Measurements from ENCODE around the gene LDHD. TPM values are rescaled to one million over a fixed set of nuclear protein-coding genes. Genes with fewer than 3 reads are reported as not detected.

LDHD gene
- 10 to 100 TPM; 62.9 to 98.5 (median 90.2) TPM for total RNA-seq
- long read RNA-seq, transcript LDHD-202 (11 exons, 1,966 nt) = major isoform, 22 of 40 reads
- long read RNA-seq, transcript LDHD-201 (11 exons, 2,067 nt) = minor isoform, 10 of 40 reads
- long read RNA-seq, partial matches to known transcripts = 7 of 40 reads
- long read RNA-seq, other reads (novel, unspliced or antisense) = 1 of 40 reads

DNA sequence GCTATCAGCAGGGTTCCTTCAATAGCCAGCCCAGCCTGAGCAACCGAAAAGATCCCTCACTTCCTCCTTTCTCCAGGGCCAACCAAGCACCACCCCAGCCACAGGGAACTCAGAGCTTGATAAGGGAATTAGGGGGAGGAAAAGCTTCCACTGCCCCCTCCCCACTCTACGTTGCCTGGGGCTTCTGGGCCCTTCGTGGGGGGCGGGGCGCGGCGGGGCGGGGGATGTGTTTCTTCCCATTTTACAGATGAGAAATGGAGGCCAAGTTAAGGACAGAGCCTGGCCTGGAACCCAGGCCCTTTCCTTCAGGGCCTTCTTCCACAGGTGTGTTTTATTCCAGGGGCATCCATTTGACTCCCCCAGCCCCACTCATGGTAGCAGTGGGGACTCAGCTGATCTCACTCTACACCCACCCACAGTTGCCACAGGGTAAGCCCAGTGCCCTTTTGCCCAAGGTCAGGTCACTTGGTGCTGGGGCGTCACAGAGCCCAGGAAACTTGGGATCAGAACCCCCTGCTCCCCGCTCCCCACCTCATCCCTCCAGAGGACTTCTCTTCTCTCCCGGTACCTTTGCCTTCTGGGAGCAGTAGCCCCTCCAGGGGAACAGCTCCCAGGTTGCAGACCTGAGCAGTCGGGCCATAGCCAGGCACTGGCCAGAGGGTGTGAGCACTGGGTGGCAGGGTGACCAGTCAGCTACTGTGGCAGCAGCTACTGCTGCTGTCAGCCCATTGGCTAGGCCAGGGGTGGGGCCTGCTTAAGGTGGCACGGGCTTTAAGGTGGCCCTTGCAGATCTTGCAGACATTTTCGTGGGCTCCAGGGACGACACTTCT lies at the start of gene LDHD:
Gene LDHD, minus strand, starts transcription at position 700 of the 830 bp plus-strand sequence. Its CDS starts 60 bp downstream, at position 640.
- Histone ChIP-seq H3K27ac (peak within 1 kb of the TSS; percentile 66 to 93 (median 72)), H3K4me3 (peak within 1 kb of the TSS; percentile 57 to 82 (median 65)), H3K9me3 (no peaks in the 10 kb centered on the region), H3K4me1 (peaks cover 0 to 34% (median 3%) of the 10 kb centered on the region in 4 donors), H3K27me3 (no peaks in the 10 kb centered on the region), H3K36me3 (peaks cover 0 to 13% (median 3%) of the 10 kb centered on the region in 4 donors)
- peak; percentile 94 for TF ChIP-seq POLR2A (IDR thresholded peaks at IDR 0.05)
- TF ChIP-seq, protein P1, sequence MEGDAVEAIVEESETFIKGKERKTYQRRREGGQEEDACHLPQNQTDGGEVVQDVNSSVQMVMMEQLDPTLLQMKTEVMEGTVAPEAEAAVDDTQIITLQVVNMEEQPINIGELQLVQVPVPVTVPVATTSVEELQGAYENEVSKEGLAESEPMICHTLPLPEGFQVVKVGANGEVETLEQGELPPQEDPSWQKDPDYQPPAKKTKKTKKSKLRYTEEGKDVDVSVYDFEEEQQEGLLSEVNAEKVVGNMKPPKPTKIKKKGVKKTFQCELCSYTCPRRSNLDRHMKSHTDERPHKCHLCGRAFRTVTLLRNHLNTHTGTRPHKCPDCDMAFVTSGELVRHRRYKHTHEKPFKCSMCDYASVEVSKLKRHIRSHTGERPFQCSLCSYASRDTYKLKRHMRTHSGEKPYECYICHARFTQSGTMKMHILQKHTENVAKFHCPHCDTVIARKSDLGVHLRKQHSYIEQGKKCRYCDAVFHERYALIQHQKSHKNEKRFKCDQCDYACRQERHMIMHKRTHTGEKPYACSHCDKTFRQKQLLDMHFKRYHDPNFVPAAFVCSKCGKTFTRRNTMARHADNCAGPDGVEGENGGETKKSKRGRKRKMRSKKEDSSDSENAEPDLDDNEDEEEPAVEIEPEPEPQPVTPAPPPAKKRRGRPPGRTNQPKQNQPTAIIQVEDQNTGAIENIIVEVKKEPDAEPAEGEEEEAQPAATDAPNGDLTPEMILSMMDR (IDR thresholded peaks at IDR 0.05) = no peak
- ATAC-seq = peak; percentile 89 to 95 (median 92)
- WGBS (ENCODE audit: insufficient coverage, low coverage, low lambda C conversion rate, missing lambda C conversion rate) = 26% methylated on average over 8 of the region's 15 CpGs
- intact Hi-C loops (cut with DNase I) = loop anchor here in 1 of 2 donors (10.0 kb wide), 1 partner anchor 121 kb away; the partner anchor contains the start of gene ZNRF1
- DNase-seq = peak; percentile 92 to 96 (median 96)

DNA sequence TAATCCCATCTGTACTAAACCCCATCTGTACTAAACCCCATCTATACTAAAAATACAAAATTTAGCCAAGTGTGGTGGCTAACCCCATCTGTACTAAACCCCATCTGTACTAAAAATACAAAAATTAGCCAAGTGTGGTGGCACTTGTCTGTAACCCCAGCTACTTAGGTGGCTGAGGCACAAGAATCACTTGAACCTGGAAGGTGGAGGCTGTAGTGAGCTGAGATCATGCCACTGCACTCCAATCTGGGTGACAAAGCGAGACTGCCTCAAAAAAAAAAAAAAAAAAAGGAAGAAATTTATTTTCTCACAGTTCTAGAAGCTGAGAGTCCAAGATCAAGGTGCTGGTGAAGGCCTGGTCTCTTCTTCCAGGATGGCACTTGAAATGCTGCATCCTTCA lies 43.8 kb upstream of the LDHD start:
- intact Hi-C loops (cut with DNase I) = no loop called here
- no peaks in the 10 kb centered on the region for H3K27me3 ChIP-seq
- H3K27ac ChIP-seq = no peak overlapping the region
- TF ChIP-seq POLR2A (IDR thresholded peaks at IDR 0.05) = no peak
- TF ChIP-seq, protein P1 (IDR thresholded peaks at IDR 0.05) = no peak
- ATAC-seq (no peak), DNase-seq (no peak)
- no peak overlapping the region for H3K4me3 ChIP-seq
- H3K9me3 ChIP-seq = peaks cover 0 to 5% (median under 1%) of the 10 kb centered on the region in 4 donors
- WGBS (ENCODE audit: insufficient coverage, low coverage, low lambda C conversion rate, missing lambda C conversion rate) = 78% methylated on average over 1 of the region's 1 CpG
- H3K36me3 ChIP-seq = peaks cover 0 to 18% (median 2%) of the 10 kb centered on the region in 4 donors
- no peaks in the 10 kb centered on the region for H3K4me1 ChIP-seq

DNA sequence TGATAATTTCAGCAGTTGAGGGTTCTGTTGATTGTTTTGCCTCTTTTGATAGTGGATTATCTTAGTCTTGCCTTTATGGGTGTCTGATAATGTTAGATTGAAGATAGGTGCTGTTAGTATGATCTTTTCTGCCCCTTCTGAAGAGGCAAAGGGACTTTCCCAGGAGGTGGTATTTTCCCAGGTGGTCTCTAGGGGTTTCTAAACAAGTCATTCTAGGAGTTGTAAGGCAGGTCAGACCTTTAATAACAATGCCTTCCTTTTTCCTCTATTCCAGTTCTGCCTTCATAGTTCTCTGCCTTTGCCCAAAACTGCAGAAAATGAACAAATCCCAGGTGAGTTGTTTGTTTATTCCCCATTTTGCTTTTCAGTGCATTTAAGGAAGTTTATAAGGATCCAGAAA lies 36.1 kb upstream of the LDHD start:
- Histone ChIP-seq H3K4me3 (no peak overlapping the region), H3K27me3 (no peaks in the 10 kb centered on the region), H3K9me3 (peaks cover 0 to 7% (median 2%) of the 10 kb centered on the region in 4 donors), H3K36me3 (peaks cover 0 to 10% (median 2%) of the 10 kb centered on the region in 4 donors), H3K4me1 (peaks cover 0 to 12% (median 0%) of the 10 kb centered on the region in 4 donors), H3K27ac (no peak overlapping the region)
- intact Hi-C loops (cut with DNase I) = no loop called here
- no peak for TF ChIP-seq POLR2A (IDR thresholded peaks at IDR 0.05)
- TF ChIP-seq, protein P1 (IDR thresholded peaks at IDR 0.05) = no peak
- no peak for DNase-seq
- ATAC-seq = no peak

DNA sequence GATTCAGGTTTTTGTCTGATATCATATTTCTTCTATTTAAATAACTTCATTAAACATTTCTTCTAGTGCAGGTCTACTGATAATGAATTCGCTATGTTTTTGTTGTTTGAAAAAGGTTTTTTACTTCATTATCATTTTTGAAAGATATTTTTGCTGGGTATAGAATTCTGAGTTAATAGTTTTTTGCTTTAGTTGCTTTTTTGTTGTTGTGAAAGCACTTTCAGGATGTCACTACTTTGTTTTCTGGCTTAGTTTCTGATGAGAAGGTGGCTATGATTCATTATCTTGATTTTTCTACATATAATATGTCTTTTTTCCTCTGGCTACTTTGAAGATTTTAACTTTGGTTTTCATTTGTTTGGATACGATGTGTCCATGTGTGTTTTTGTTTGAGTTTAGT lies 35.2 kb upstream of the LDHD start:
- ATAC-seq (no peak), DNase-seq (no peak)
- Histone ChIP-seq H3K4me1 (peaks cover 0 to 12% (median 0%) of the 10 kb centered on the region in 4 donors), H3K9me3 (peaks cover 0 to 7% (median 2%) of the 10 kb centered on the region in 4 donors), H3K36me3 (peaks cover 0 to 10% (median 2%) of the 10 kb centered on the region in 4 donors), H3K27me3 (no peaks in the 10 kb centered on the region), H3K4me3 (no peak overlapping the region), H3K27ac (no peak overlapping the region)
- WGBS (ENCODE audit: insufficient coverage, low coverage, low lambda C conversion rate, missing lambda C conversion rate) = 44% methylated on average over 2 of the region's 2 CpGs
- intact Hi-C loops (cut with DNase I) = no loop called here
- no peak for TF ChIP-seq POLR2A (IDR thresholded peaks at IDR 0.05)
- TF ChIP-seq, protein P1 (IDR thresholded peaks at IDR 0.05) = no peak
